GM23338 (cell line): Measurements from ENCODE around the gene ULBP3. TPM values are rescaled to one million over a fixed set of nuclear protein-coding genes. Genes with fewer than 3 reads are reported as not detected.

ENCODE experiments used
- ATAC-seq: fragments of 200-7000 bp; cut with Tn5 transposase; 3 replicates; pipeline ENCODE4 v1.9.1; 2020
- DNase-seq: peaks from one replicate; pipeline ENCODE4 v3.0.0-alpha.2; 2015; ENCODE audit warnings: low spot score
- H2AFZ ChIP-seq: fragments of 200-600 bp; sonication (generic); 2 replicates; pipeline ENCODE4 v1.8.0; 2016; ENCODE audit warnings: antibody characterized with exemption, mild to moderate bottlenecking, moderate library complexity
- H3F3A ChIP-seq: fragments of 200-600 bp; sonication (generic); replicated peaks from 2 replicates; pipeline ENCODE4 v1.8.0; 2017; ENCODE audit warnings: antibody characterized with exemption, mixed run types, low read depth
- H3K27ac ChIP-seq: fragments of 200-600 bp; sonication (generic); 2 replicates; pipeline ENCODE4 v1.6.1; 2016; ENCODE audit warnings: low read depth
- H3K27me3 ChIP-seq: fragments of 200-600 bp; sonication (generic); 2 replicates; pipeline ENCODE4 v1.8.0; 2016; ENCODE audit warnings: mild to moderate bottlenecking, mixed run types, moderate library complexity; ENCODE audit not compliant: insufficient read depth
- H3K36me3 ChIP-seq: fragments of 200-600 bp; sonication (generic); 2 replicates; pipeline ENCODE4 v1.8.0; 2016; ENCODE audit warnings: mild to moderate bottlenecking; ENCODE audit not compliant: insufficient read depth
- H3K4me1 ChIP-seq: fragments of 200-600 bp; sonication (generic); 2 replicates; pipeline ENCODE4 v1.8.0; 2016; ENCODE audit warnings: mild to moderate bottlenecking, moderate library complexity; ENCODE audit not compliant: insufficient read depth
- H3K4me2 ChIP-seq: fragments of 200-600 bp; sonication (generic); 2 replicates; pipeline ENCODE4 v1.7.1; 2017; ENCODE audit warnings: mixed run types
- H3K4me3 ChIP-seq: fragments of 200-600 bp; sonication (generic); 2 replicates; pipeline ENCODE4 v1.6.1; 2016; ENCODE audit warnings: mixed run types
- H3K79me2 ChIP-seq: fragments of 200-600 bp; sonication (generic); replicated peaks from 2 replicates; pipeline ENCODE4 v1.8.0; 2017; ENCODE audit warnings: mild to moderate bottlenecking; ENCODE audit not compliant: insufficient read depth
- H3K9me2 ChIP-seq: fragments of 200-600 bp; sonication (generic); 2 replicates; pipeline ENCODE4 v1.8.0; 2017; ENCODE audit not compliant: insufficient read depth
- H4K20me1 ChIP-seq: fragments of 200-600 bp; sonication (generic); replicated peaks from 2 replicates; pipeline ENCODE4 v1.8.0; 2017; ENCODE audit warnings: mild to moderate bottlenecking; ENCODE audit not compliant: insufficient read depth
- H3K27ac Mint-ChIP-seq: 2 replicates; pipeline ENCODE4 v1.8.0; 2020; ENCODE audit warnings: inconsistent platforms, mild to moderate bottlenecking, moderate library complexity, mixed read lengths
- H3K27me3 Mint-ChIP-seq: 3 replicates; pipeline ENCODE4 v1.8.0; 2022; ENCODE audit warnings: low read depth, mild to moderate bottlenecking, moderate library complexity, mixed read lengths, inconsistent platforms; ENCODE audit not compliant: insufficient read depth, poor library complexity
- H3K36me3 Mint-ChIP-seq: 3 replicates; pipeline ENCODE4 v1.8.0; 2021; ENCODE audit warnings: low read depth, mild to moderate bottlenecking, inconsistent platforms, moderate library complexity, mixed read lengths
- H3K4me1 Mint-ChIP-seq: 3 replicates; pipeline ENCODE4 v1.8.0; 2020; ENCODE audit warnings: mild to moderate bottlenecking, inconsistent platforms, mixed read lengths
- H3K4me3 Mint-ChIP-seq: 3 replicates; pipeline ENCODE4 v1.8.0; 2021; ENCODE audit warnings: moderate library complexity, mild to moderate bottlenecking, inconsistent platforms, mixed read lengths
- H3K9me3 Mint-ChIP-seq: 3 replicates; pipeline ENCODE4 v1.8.0; 2020; ENCODE audit warnings: moderate library complexity, mild to moderate bottlenecking, inconsistent platforms, mixed read lengths
- CREB1 ChIP-seq: fragments of 250-450 bp; sonication (Bioruptor Pico); IDR thresholded peaks from 2 replicates; pipeline ENCODE4 v1.5.0; 2020; ENCODE audit warnings: low read depth, mild to moderate bottlenecking, moderate library complexity
- EZH2 ChIP-seq: fragments of 200-600 bp; sonication (generic); IDR thresholded peaks from one replicate; pipeline ENCODE4 v1.8.0; 2017; ENCODE audit warnings: antibody characterized with exemption, mild to moderate bottlenecking, low read depth; ENCODE audit not compliant: unreplicated experiment
- EZH2phosphoT487 ChIP-seq: fragments of 200-600 bp; sonication (generic); IDR thresholded peaks from one replicate; pipeline ENCODE4 v1.8.1; 2018; ENCODE audit warnings: antibody characterized with exemption; ENCODE audit not compliant: unreplicated experiment
- JUNB ChIP-seq: IDR thresholded peaks from one replicate; pipeline ENCODE4 v1.6.1; 2016; ENCODE audit warnings: antibody characterized with exemption; ENCODE audit not compliant: unreplicated experiment
- NANOG ChIP-seq: IDR thresholded peaks from 2 replicates; pipeline ENCODE4 v1.6.1; 2016; ENCODE audit warnings: antibody characterized with exemption, borderline replicate concordance
- POLR2AphosphoS5 ChIP-seq: IDR thresholded peaks from 2 replicates; pipeline ENCODE4 v1.6.1; 2016; ENCODE audit warnings: antibody characterized with exemption, low read depth
- REST ChIP-seq: IDR thresholded peaks from one replicate; pipeline ENCODE4 v1.6.1; 2018; ENCODE audit warnings: antibody characterized with exemption; ENCODE audit not compliant: unreplicated experiment
- STAT1 ChIP-seq: IDR thresholded peaks from one replicate; pipeline ENCODE4 v1.6.1; 2016; ENCODE audit warnings: antibody characterized with exemption; ENCODE audit not compliant: unreplicated experiment
- ZNF114 ChIP-seq: fragments of 250-450 bp; sonication (Bioruptor Pico); IDR thresholded peaks from 2 replicates; pipeline ENCODE4 v1.5.0; 2020; ENCODE audit warnings: mild to moderate bottlenecking, moderate library complexity
- polyA plus RNA-seq: library from polyadenylated mRNA; unstranded; fragments of >200 nt; fragmentation: Nextera tagmentation; extraction: Ambion mirVana; gene quantifications from 2 replicates; pipeline ENCODE4 v1.2.1, GENCODE V29; 2016
- total RNA-seq: library from RNA; depleted of rRNA; stranded (reverse); fragments of >200 nt; shearing (Covaris generic); gene quantifications from 2 replicates; pipeline ENCODE4 v1.2.3, GENCODE V29; 2014
- TF ChIP-seq, protein P1 (sequence below): IDR thresholded peaks from 2 replicates; pipeline ENCODE4 v1.6.1; 2016; ENCODE audit warnings: antibody characterized with exemption
- TF ChIP-seq, protein P2 (sequence below), 2 experiments: fragments of 200-600 bp in 1 of 2; sonication (generic) in 1 of 2; conservative IDR thresholded peaks; 2 replicates each; pipeline versions ENCODE4 v1.5.1 to v1.6.1; 2016 to 2017; ENCODE audit warnings: antibody characterized with exemption in 2 of 2, low read depth in 2 of 2, mild to moderate bottlenecking in 2 of 2, moderate library complexity in 1 of 2

ULBP3 gene
- total and polyA plus RNA-seq, 2 experiments from 2014 or later: 0.60 to 4.2 TPM

DNA sequence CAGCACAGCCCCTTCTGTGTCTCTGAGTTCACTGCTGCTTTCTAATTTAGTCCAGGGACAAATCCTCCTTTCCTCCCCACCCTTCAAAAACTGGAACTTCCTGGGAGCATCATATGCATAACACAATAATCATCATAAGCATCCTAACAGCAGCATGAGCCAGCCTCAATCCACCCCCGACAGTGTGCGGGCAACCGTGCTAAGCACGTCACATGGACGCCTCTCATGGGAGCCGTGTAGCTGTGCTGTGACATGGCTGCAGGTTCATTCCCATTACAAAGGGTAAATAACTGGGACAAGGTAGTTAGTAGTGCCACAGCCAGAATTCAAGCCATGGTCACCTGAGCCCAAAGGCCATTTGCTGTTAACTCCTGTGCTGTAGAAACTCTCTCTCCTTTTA, 24.5 kb upstream of the ULBP3 start (continued):
- TF ChIP-seq NANOG: no peak
- no peak for TF ChIP-seq REST
- no peak for TF ChIP-seq EZH2
- no peak for TF ChIP-seq EZH2phosphoT487
- TF ChIP-seq POLR2AphosphoS5: no peak
- TF ChIP-seq ZNF114 (CRISPR knock-in tag): no peak
- TF ChIP-seq JUNB: no peak
- TF ChIP-seq, protein P1, sequence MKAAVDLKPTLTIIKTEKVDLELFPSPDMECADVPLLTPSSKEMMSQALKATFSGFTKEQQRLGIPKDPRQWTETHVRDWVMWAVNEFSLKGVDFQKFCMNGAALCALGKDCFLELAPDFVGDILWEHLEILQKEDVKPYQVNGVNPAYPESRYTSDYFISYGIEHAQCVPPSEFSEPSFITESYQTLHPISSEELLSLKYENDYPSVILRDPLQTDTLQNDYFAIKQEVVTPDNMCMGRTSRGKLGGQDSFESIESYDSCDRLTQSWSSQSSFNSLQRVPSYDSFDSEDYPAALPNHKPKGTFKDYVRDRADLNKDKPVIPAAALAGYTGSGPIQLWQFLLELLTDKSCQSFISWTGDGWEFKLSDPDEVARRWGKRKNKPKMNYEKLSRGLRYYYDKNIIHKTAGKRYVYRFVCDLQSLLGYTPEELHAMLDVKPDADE: no peak
- no peak for TF ChIP-seq CREB1
- TF ChIP-seq, protein P2, sequence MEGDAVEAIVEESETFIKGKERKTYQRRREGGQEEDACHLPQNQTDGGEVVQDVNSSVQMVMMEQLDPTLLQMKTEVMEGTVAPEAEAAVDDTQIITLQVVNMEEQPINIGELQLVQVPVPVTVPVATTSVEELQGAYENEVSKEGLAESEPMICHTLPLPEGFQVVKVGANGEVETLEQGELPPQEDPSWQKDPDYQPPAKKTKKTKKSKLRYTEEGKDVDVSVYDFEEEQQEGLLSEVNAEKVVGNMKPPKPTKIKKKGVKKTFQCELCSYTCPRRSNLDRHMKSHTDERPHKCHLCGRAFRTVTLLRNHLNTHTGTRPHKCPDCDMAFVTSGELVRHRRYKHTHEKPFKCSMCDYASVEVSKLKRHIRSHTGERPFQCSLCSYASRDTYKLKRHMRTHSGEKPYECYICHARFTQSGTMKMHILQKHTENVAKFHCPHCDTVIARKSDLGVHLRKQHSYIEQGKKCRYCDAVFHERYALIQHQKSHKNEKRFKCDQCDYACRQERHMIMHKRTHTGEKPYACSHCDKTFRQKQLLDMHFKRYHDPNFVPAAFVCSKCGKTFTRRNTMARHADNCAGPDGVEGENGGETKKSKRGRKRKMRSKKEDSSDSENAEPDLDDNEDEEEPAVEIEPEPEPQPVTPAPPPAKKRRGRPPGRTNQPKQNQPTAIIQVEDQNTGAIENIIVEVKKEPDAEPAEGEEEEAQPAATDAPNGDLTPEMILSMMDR (conservative IDR thresholded peaks at IDR 0.05; ENCODE audit: low read depth in 2 of 2): no peak
- TF ChIP-seq STAT1: no peak

GRCh38 chr6:150091476-150091875, 22.6 kb upstream of the ULBP3 start:
- no peak for ATAC-seq
- Mint-ChIP-seq H3K27ac (no peak overlapping the region), H3K36me3 (no peaks in the 10 kb centered on the region), H3K4me1 (0 out of 3 replicates have a peak, but pooled peaks cover 2% of the 10 kb centered on the region), H3K9me3 (no peaks in the 10 kb centered on the region), H3K4me3 (no peak overlapping the region), H3K27me3 (peaks cover 6% of the 10 kb centered on the region)
- no peaks in the 10 kb centered on the region for H3K9me2 ChIP-seq
- H3K36me3 ChIP-seq: no peaks in the 10 kb centered on the region
- H3K4me3 ChIP-seq: no peak overlapping the region
- DNase-seq: no peak
- H3K4me1 ChIP-seq: no peaks in the 10 kb centered on the region
- H2AFZ ChIP-seq: no peak overlapping the region
- H3K27ac ChIP-seq: no peak overlapping the region
- no peak overlapping the region for H3K4me2 ChIP-seq
- no peaks in the 10 kb centered on the region for H3K27me3 ChIP-seq
- H4K20me1 ChIP-seq: no peaks in the 10 kb centered on the region
- H3F3A ChIP-seq: no peaks in the 10 kb centered on the region
- H3K79me2 ChIP-seq: no peaks in the 10 kb centered on the region
- TF ChIP-seq, protein P2 (conservative IDR thresholded peaks at IDR 0.05; ENCODE audit: low read depth in 2 of 2): no peak
- no peak for TF ChIP-seq NANOG
- no peak for TF ChIP-seq STAT1
- no peak for TF ChIP-seq EZH2phosphoT487
- no peak for TF ChIP-seq CREB1
- TF ChIP-seq, protein P1: no peak
- no peak for TF ChIP-seq EZH2
